ENCODE measurements around the gene RAD51B.
"Not testable (repeated sequence)": the region's sequence is repeated elsewhere in the genome, so short reads cannot be mapped to it uniquely, and the experiment has no call there.

The RAD51B gene

GRCh38 chr14:68653108-68653507 is 833.5 kb downstream of the RAD51B start:
- DNase-seq (ENCODE audit: low read depth in 2 of 2) = no peak

- DNase-seq (ENCODE audit: low read depth in 2 of 2) = no peak
These were observed 834.2 kb downstream of the RAD51B start for GRCh38 chr14:68653804-68654203.

DNA sequence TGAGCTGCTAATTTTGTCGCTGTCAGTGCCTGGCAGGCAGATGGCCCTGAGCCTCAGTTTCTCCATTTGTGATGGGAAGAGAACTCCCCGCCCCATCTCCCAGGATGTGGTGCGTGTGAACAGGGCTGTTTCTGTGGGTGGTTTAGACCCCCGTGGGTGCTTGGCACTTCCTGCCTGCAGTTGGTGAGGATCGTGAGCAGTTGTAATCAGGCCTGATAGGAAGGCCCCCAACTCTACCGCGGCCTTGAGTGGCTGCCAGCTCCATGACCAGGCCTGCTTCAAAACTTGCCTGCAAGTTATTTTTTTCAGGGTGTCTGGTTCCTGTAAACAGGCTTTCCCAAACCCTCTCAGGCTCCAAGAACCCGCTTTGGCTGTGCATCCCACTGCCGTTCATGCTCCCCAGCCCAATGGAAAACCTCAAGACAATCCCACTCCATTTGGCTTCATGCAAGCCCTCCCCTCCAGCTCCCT is 834.9 kb downstream of the RAD51B start:
- no peak for DNase-seq (ENCODE audit: low read depth in 2 of 2)

- DNase-seq (ENCODE audit: low read depth in 2 of 2) = no peak
These were observed 835.6 kb downstream of the RAD51B start for GRCh38 chr14:68655021-68655831.

DNA sequence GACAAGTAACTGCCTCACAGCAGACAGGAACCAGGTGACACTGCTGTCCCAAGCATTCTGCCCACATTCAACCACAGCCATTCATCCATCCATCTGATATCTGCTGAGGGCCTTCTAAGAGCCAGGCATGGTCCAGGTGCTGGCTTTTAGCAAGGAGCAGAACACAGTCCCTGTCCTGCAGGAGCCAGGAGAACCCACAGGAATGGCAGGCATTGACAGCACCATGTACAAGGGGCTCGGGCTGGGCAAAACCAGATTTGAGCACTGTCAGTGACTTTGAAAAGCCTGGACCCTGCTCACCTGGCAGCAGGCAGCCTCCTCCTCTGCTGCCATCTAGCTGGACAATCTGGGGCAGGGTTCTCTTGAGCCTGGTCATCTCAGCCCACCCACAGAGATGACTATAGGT is 836.3 kb downstream of the RAD51B start:
- no peak for DNase-seq (ENCODE audit: low read depth in 2 of 2)

GRCh38 chr14:68656452-68656851 is 836.9 kb downstream of the RAD51B start:
- DNase-seq (ENCODE audit: low read depth in 2 of 2) = no peak

DNA sequence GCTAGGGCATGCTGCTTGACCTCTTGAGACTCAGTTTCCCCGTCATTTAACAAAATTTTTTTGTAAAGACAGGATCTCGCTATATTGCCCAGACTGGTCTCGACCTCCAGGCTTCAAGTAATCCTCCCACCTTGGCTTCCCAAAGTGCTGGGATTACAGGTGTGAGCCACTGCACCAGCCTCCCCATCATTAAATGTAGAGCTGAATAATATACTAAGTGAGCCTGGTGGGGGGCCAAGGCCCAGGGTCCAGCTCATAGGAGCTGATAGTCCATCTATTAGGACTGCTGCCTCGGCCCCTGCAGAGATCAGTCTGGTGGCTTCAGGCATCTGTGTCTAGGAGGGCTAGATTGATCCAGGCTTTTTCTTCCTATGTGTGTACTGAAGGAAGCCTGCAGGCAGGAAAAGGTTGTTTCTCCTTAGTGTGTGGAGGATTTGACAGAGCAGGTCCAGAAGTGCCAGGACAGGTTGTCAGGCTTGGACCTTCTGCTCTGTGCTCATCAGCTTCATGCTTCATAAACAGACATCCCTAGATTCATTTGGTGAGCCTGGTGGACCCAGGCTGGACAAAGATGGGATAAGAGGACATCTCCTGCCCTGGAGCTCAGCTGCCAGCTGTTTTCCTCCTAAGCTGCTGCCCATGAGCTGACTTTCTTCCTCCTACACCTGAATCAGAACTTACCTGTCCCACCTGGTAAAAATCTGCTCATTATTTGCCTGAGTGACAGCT is 837.9 kb downstream of the RAD51B start:
- DNase-seq (ENCODE audit: low read depth in 2 of 2) = no peak

GRCh38 chr14:68658029-68658509 is 838.5 kb downstream of the RAD51B start:
- DNase-seq (ENCODE audit: low read depth in 2 of 2) = no peak

DNA sequence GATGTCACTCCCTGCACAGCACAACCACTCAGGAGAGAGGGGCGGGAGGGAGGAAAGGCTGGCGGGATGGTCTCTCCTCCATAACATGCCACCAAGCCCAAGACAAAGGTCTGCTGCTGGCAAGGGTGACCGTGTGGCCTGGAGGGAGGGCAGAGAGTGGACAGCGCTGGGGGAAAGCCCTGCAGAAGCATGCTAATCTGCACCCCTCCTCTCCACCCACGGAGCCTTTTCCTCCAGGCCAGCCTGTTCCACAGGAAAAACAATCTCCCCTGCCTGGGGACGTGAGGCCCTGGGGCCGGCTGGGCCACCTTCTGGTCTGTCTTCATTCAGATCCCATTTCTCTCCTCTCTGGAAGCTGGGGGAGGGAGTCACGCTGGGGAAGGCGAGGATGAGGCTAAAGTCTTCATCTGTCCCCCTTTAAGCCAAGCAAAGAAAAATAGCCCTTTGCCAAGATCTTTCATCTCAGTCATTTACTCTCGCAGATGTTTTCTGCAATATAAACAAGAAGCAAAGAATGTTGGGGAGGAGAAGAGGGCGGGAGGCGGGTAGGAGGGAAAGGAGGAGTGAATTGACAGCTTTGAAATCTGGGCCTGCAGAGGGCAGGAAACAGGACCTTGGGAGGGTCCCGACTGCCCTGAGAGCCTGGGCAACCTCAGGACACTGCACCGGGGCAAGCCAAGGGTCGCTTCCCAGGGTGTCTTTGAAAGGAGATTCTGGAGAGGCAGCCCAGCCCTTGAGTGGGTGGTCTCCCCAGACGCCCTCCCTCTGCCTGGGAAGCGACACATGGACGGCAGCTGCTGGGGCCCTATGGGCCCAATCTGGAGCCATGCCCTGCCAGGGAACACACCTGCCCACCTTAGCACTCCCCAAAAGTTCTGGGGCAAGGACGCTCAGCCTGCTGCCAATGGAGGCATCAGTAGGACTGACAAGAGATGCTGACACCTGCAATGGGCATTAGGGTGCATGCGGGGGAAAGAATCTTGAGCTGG is 839.7 kb downstream of the RAD51B start:
- DNase-seq (ENCODE audit: low read depth in 2 of 2) = peak; percentile 55 to 56

DNA sequence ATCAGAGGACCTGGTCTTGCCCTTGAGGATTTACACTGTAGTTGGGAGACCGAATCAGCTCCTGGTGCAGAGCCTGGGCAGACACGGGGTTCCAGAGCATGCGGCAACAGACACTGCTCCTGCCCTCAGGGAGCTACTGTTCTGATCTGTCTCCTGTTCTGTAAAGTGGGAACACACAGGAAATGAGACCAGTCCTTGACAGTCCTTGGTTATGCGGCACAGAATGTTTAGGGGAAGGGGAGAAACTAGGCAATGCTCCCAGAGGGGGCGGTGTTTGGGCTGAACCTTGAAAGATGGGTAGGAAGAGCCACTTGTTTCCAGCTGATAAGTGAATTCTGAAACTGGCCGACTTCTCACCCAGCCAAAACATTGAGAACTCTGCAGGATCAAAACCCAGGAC is 840.9 kb downstream of the RAD51B start:
- DNase-seq (ENCODE audit: low read depth in 2 of 2) = no peak

DNA sequence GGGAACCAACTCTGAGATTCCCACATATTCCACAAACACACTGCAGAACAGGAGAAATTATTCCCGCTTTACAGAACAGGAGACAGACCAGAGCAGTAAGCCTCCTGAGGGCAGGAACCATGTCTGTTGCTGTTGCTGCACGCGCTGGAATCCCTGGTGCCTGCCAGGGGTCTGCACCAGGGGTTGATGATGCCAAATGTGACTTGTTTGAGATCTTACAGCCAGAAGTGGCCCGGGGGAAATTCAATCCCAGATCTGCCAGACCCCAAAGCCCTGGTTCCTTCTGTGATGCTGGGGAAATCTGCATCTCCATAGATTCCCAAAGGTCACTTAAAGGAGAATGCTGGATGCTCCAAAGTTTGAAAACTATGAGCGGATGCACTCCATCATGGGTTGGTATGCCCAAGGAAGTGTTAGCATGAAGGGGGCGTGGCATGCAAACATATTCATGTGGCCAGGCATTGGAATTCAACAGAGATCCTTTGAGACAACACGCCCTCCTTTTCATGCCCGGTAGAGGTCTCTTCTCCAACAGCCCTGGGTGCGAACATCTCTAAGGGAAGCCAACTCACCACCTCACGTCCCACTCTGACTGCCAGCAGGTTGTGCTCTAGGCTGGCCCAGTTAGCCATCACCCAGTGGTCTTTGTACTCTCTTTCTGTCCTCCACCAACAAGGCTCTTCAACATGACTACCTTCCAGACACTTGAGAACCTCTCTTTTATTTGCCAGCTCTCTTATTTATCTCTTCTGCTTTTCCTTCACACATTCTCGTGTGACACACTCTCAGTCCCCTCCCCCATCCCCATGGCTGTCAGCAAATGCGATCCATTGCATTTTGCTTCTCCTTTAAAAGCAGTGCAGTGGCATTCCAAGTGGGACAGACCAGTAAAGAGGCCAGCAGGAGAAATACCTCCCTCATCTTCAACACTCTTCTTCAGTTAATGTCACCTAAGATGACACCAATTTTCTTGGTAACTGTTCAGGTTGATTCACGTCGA is 841.9 kb downstream of the RAD51B start:
- DNase-seq (ENCODE audit: low read depth in 2 of 2) = no peak

- DNase-seq (ENCODE audit: low read depth in 2 of 2) = no peak
These were observed 842.8 kb downstream of the RAD51B start for GRCh38 chr14:68662392-68662791.

DNA sequence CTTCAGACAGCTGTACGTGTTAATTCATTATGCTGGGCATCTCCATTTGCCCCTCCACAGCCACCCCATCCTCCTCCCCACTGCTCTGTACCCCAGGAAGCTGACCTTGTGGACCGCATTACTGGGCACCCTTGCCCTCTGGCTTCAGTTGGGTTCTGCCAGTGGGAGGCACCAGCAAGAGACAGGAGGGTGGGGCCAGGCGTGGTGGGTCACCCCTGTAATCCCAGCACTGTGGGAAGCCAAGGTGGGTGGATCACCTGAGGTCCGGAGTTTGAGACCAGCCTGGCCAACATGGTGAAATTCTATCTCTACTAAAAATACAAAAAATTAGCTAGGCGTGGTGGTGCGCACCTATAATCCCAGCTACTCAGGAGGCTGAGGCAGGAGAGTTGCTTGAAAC is 843.2 kb downstream of the RAD51B start:
- DNase-seq (ENCODE audit: low read depth in 2 of 2) = not testable (repeated sequence)

DNA sequence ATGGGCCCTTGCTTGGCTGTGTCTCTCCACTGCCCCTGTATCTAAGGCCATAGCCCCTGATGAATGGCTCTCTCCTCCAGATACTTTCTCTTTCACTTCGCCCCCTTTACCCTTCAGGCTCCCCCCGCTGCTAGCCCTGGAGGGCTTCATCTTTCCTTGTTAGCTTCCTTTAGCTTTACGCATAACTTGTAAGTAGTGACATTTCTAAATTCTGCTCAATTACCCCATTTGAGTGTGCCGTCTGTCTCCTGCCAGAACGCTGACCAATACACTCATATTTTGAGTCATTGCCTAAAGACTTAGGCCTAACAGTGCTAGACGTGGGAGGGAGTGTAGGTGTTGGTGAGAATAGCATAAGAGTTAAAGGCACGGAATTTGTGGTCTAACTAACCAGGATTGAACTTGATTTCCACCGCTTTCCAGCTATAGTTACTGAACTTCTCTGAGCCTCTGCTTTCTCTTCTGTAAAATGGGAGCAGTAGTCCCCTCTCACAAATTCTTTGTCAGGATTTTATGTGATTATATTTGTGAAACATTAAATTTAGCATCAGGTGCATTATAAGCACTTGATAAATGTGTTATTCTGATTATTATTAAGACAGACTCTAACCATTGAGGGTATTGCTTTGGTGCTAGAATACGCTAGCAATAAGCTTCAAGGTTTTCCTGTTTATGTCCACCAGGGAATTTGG is 844.0 kb downstream of the RAD51B start:
- no peak for DNase-seq (ENCODE audit: low read depth in 2 of 2)

DNA sequence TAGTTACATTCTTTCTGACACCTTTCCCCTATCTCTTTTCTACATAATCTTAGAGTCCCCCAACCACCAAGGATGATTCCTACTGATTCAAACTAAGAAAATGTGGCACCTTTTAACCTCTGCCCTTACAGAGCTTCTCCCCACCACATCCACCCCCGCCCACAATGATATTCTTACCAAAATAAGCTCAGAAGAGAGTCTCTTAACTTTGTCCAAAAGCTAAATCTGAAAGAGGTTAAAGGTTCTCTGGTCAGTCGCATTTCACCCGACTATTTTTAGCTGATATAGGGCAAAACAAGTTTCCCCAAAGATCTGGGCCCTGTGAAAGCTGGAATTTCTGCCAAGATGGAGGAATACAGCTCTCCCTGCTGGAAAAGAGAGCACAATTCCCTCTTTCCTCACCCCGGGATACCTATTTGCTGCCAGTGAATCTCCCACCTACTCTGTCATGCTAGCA is 844.7 kb downstream of the RAD51B start:
- DNase-seq (ENCODE audit: low read depth in 2 of 2) = no peak

- peak; percentile 68 to 73 for DNase-seq (ENCODE audit: low read depth in 2 of 2)
These were observed 845.6 kb downstream of the RAD51B start for GRCh38 chr14:68665131-68665530.

- no peak for DNase-seq (ENCODE audit: low read depth in 2 of 2)
These were observed 846.2 kb downstream of the RAD51B start for GRCh38 chr14:68665792-68666204.

GRCh38 chr14:68666236-68666635 is 846.7 kb downstream of the RAD51B start:
- DNase-seq (ENCODE audit: low read depth in 2 of 2) = no peak

- DNase-seq (ENCODE audit: low read depth in 2 of 2) = no peak
These were observed 847.3 kb downstream of the RAD51B start for GRCh38 chr14:68666899-68667298.
